Measurements from ENCODE around the gene SORCS2.

- no peak for TF ChIP-seq FOXM1 (IDR thresholded peaks at IDR 0.05; ENCODE audit: borderline replicate concordance, low read depth)
- TF ChIP-seq CEBPB (IDR thresholded peaks at IDR 0.05), result no peak
- no peak for TF ChIP-seq TAF1 (IDR thresholded peaks at IDR 0.05; ENCODE audit: low read depth)
- no peak for TF ChIP-seq EP300 (IDR thresholded peaks at IDR 0.05; ENCODE audit: borderline replicate concordance)
- TF ChIP-seq YY1 (IDR thresholded peaks at IDR 0.05; ENCODE audit: low read depth), result no peak
- TF ChIP-seq TCF12 (IDR thresholded peaks at IDR 0.05; ENCODE audit: low read depth), result no peak
These were observed 436.1 kb downstream of the SORCS2 start for GRCh38 chr4:7628432-7628831.

Data from Ishikawa (cell line).